Measurements from ENCODE around the gene NKRF.
"Not testable (repeated sequence)": the region's sequence is repeated elsewhere in the genome, so short reads cannot be mapped to it uniquely, and the experiment has no call there.

Gene NKRF

GRCh38 chrX:119606280-119607017, at the start of gene NKRF:
Gene NKRF (minus strand): TSS chrX:119606424.
- peak; percentile 85 to 94 for DNase-seq

GRCh38 chrX:119655125-119655524, 48.9 kb upstream of the NKRF start:
- no peak for DNase-seq

- DNase-seq = peak; percentile 2
Measured at GRCh38 chrX:119654112-119654531, 47.9 kb upstream of the NKRF start.

- DNase-seq = no peak
Measured at GRCh38 chrX:119648421-119648775, 42.2 kb upstream of the NKRF start.

GRCh38 chrX:119647552-119648420, 41.6 kb upstream of the NKRF start:
- no peak for DNase-seq

- no peak for DNase-seq
Measured at GRCh38 chrX:119647089-119647488, 40.9 kb upstream of the NKRF start.

- no peak for DNase-seq
Measured at GRCh38 chrX:119646515-119646914, 40.3 kb upstream of the NKRF start.

GRCh38 chrX:119643696-119644095, 37.5 kb upstream of the NKRF start:
- DNase-seq = no peak

- DNase-seq = no peak
Measured at GRCh38 chrX:119640731-119641170, 34.5 kb upstream of the NKRF start.

GRCh38 chrX:119638725-119639471, 32.7 kb upstream of the NKRF start:
- DNase-seq = no peak

GRCh38 chrX:119637421-119637820, 31.2 kb upstream of the NKRF start:
- DNase-seq = not testable (repeated sequence)

- no peak for DNase-seq
Measured at GRCh38 chrX:119636419-119636818, 30.2 kb upstream of the NKRF start.

GRCh38 chrX:119635799-119636198, 29.6 kb upstream of the NKRF start:
- DNase-seq = no peak

- DNase-seq = no peak
Measured at GRCh38 chrX:119635179-119635578, 29.0 kb upstream of the NKRF start.

GRCh38 chrX:119625843-119626242, 19.6 kb upstream of the NKRF start:
- no peak for DNase-seq

- DNase-seq = no peak
Measured at GRCh38 chrX:119624951-119625668, 18.9 kb upstream of the NKRF start.

- DNase-seq = no peak
Measured at GRCh38 chrX:119624417-119624816, 18.2 kb upstream of the NKRF start.

- no peak for DNase-seq
Measured at GRCh38 chrX:119622356-119623232, 16.4 kb upstream of the NKRF start.

- DNase-seq = no peak
Measured at GRCh38 chrX:119618439-119618838, 12.2 kb upstream of the NKRF start.

- no peak for DNase-seq
Measured at GRCh38 chrX:119617517-119618164, 11.4 kb upstream of the NKRF start.

- no peak for DNase-seq
Measured at GRCh38 chrX:119614776-119615175, 8.6 kb upstream of the NKRF start.

Measured in NCI-H524 (cell line).